ENCODE data around the gene SRPK1.

SRPK1 gene

GRCh38 chr6:35897036-35897435 is 23.9 kb downstream of the SRPK1 start:
- DNase-seq: no peak

- no peak for DNase-seq
Measured at GRCh38 chr6:35896228-35896627, 24.7 kb downstream of the SRPK1 start.

DNA sequence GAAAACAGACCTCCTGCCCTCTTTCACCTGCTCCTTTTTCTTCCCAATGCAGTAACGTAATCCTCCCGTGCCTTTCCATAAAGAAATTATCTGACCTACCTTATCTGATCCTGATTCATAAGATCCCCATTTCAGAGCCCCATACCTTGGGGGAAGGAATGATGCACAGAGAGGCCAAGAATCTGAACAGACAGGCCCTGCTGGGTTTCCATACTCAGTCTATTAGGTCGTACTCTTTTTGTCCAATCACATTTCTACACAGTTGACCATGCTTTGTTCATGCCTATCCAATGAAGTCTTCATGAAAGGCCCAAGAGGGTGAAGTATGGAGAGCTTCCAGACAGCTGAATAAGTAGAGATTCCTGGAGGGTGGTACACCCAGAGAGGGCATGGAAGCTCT is 25.3 kb downstream of the SRPK1 start:
- peak; percentile 41 for DNase-seq

GRCh38 chr6:35894776-35895175 is 26.1 kb downstream of the SRPK1 start:
- no peak for DNase-seq

DNA sequence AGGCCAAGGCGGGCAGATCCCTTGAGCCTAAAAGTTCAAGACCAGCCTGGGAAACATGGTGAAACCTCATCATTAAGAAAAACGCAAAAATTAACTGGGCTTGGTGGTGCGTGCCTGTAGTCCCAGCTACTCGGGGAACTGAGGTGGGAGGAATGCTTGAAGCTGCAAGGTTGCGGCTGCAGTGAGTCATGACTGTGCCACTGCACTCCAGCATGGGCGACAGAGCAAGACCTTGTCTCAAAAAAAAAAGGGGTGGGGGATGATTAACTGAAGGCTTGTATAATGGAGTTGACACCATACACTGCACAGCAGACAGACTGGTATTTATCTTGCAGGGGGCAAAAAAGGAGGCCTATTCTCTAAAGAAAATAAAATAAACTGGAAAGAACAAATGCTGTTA is 27.7 kb downstream of the SRPK1 start:
- DNase-seq: peak; percentile 13

GRCh38 chr6:35892482-35892881 is 28.4 kb downstream of the SRPK1 start:
- DNase-seq: no peak

GRCh38 chr6:35879151-35879550 is 41.7 kb downstream of the SRPK1 start:
- DNase-seq: no peak

DNA sequence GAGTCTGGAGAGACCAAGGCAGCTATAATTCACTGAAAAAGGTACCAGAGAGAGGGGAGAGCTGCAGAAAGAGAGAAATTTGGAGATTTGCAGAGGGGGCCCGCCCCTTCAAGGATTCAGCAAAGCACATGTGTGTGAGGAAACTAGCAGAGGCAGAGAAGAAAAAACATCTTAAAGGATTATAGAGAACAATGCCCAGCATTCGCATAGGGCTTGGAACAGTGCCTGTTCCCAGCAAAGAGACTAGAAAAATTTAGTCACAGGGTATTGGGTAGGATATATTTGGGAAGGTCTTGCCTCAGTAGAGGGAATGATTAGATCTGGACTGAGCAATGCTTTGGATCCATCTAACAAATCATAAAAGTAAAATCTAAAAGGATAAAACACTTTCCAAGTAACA is 44.0 kb downstream of the SRPK1 start:
- DNase-seq: no peak

DNA sequence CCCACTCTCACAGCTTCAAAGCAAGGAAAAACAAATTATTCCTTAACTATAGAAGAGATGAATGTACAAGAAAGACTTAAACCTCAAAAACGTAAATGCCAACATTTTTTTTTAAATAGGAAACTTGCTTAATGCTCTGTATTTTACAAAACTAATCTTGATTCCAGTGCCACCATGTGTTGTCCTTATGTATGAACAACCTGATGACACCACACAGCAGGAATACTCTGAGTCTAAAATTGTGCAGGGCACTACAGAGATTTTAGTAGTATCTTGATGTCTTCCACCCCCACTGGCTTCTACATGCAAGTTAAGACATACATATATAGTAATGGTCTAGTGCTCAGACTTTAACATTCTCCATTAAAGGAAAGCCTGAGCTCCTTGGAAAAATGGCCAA is 46.2 kb downstream of the SRPK1 start:
- DNase-seq: no peak

GRCh38 chr6:35859367-35859766 is 61.5 kb downstream of the SRPK1 start:
- DNase-seq: no peak

DNA sequence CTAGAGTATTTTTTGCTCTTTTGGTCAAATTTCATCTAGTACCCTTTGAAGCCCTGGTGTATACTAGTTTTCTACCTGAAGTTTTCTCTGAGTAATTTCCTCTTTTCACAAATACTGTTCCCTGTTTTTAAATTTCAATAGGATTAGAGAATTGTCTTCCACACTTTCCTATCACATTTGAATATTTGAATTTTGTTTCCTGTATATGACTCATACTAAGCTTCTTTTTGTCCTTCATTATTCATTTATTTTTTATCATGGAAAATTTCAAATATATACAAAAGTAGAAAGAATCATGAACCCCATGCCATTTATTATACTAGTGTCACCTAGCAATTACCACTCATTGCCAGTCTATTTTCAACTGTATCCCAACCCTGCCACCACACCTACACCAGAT is 63.0 kb downstream of the SRPK1 start:
- DNase-seq: no peak

DNA sequence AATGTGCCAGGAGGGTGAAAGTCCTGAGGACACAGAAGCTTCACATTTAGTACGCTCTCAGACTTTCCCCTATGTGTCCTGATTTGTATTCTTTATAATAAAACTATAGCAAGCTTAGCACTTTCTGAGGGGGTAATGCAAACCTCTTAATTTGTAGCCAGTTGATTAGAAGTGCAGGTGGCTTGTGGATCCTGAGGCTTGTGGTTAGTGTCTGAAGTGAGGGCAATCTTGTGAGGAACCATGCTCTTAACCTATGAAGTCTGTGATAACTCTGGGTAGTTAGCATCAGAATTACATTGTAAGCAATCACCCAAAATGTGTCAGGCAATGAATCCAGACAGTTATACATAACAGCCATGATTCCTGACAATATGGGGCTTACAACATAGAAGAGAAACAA is 64.6 kb downstream of the SRPK1 start:
- no peak for DNase-seq

GRCh38 chr6:35852994-35853393 is 67.9 kb downstream of the SRPK1 start:
- DNase-seq: no peak

DNA sequence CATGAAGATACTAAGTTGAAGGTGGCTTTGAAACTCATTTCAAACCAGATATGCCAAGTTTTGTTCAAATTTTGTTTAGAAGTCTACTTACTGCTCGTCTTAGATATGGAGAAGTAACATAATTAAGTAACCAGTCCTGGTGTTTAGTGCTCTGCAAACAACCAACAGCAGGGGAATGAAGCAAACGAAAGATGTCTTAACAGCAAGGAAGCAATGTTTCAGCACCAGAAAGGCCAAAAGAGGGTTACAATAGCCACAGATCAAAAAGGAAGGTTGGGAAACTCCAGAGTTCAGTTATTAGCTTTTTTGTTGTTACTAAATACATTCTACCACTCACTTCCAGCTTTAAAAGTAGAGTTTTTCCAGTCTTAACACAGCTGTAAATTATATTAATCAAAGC is 70.7 kb downstream of the SRPK1 start:
- no peak for DNase-seq

DNA sequence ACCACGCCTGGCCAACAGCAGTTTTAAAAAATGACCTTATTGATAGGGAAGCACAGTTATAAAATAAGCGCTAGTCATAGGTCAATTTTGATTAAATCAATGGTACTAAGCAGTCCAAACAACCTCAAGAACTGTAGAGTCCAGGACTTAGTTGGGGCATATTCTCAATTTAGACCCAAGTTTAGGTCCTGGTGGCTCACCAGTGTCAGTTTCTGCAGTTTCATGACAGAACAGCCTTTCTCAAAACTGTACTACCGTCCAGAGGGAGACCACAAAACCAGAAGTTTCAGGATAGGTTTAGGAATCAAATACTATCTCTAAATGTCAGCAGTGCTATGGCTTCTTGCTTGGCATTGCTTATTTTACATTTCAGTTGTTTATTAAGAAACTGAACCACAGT is 76.6 kb downstream of the SRPK1 start:
- DNase-seq: no peak

DNA sequence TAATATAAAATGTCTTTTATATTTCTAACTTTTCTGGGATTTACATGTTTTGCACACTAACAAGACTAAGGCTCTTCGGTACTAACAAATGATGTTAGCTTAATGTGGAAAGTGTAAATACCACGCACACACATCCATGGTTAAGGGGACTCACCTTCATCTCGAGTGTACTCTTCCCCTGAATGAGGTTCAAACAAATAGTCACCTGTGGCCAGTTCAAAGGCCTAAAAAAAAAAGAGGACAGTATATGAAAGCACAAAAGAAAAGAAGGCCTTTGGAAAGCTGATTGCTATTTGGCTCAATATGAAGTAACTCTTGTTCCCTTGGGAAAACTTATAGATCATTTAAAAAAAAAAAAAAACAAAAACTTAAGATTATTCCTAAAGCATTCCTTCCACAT is 78.5 kb downstream of the SRPK1 start:
- DNase-seq: no peak

DNA sequence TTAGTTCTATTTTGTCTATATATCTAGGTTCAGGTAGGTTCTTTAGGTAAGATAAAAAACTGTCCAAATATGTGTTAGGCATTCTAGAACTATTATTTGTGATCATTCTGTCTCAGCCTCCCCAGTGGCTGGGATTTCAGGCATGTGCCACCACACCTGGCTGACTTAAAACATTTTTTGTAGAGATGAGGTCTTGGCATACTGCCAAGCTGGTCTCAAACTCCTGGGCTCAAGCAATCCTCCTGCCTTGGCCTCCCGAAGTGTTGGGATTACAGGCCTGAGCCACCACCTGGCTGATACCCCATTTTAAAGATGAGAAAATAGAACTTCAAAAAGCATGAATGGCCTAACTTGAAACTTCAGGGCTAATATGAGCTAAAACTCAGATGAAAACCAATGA is 81.9 kb downstream of the SRPK1 start:
- no peak for DNase-seq

- DNase-seq: no peak
Measured at GRCh38 chr6:35833536-35833935, 87.4 kb downstream of the SRPK1 start.

GRCh38 chr6:35831257-35832007 is 89.5 kb downstream of the SRPK1 start:
- DNase-seq: no peak

- DNase-seq: no peak
Measured at GRCh38 chr6:35829306-35829705, 91.6 kb downstream of the SRPK1 start.

DNA sequence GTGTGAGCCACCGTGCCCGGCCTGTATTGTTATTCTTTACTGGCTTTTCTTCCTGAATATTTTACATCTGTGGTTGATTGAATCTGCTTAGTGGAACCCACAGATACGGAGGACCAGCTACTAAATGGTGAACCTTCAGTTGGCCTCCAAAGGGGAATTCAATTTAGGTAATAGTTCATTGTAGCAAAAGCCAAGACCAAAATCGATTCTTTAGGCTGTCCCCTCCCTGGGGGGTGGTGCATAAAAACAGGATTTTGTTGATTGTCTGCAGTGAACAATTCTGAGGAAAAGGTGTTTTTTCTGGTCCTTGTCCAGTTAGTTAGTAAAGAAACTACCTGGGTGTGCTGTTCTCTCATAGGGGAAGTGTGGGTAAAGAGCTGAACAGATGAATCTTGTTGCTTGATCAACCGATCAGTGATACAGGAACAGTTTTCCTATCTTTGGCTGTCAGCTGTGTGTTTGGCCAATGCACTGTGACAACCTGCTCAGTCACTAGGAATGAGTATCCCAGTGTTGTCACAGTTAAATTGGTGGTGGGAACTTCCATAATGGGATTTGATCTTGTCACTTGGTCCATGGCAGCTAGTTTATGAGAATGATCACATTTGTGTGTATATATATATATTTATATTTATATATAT is 96.2 kb downstream of the SRPK1 start:
- DNase-seq: no peak

GRCh38 chr6:35823601-35824000 is 97.3 kb downstream of the SRPK1 start:
- DNase-seq: no peak

DNA sequence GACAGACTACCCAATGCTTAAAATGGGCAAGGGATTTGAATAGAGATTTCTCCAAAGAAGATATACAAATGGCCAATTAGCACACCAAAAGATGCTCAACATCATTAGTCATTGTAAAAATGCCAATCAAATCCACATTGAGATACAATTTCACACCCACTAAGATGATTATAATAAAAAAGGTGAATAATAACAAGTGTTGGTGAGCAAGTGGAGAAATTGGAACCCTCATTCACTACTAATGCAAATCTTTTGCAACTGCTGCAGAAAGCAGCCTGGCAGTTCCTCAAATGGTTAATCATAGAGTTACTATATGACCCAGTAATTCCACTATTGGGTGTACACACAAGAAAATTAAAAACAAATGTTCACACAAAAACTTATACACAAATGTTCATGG is 103.4 kb downstream of the SRPK1 start:
- DNase-seq: no peak

GRCh38 chr6:35811699-35811995 is 109.3 kb downstream of the SRPK1 start:
- DNase-seq: no peak
